ENCODE measurements around the gene LINC00632.

- TF ChIP-seq CTCF (IDR thresholded peaks at IDR 0.05) (no peak), POLR2A (IDR thresholded peaks at IDR 0.05) (no peak)
Observed at GRCh38 chrX:140724309-140724708, 14.8 kb downstream of the LINC00632 start.

All from adrenal gland (tissue), 5 donors.